ENCODE results near the gene TRAF3.

Gene TRAF3

DNA sequence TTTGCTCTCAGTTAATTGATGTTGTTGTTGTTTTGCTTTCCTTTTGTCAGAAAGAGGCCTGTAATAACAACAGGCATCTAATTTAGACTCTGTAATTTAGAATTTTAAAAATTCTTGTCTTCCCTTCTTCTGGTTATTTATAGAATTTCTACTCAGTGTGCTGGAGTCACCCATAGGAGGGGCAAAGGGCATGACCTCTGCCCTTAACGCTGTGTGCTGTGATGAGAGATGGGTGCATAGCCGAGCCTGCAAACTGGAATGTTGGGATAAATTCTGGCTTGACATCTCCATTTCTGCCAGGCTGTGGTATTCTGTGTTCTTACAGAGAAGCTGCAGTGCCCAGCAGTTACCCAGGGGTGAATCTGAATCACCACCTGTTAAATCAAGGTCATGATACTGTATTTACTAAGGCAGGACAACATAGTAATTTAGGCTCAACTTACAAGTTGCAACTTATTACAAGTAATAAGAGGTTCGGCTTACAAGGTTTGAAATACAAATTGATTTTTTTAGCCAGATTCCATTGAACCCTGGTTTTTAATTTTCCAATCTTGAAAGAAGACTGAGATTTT lies 53.3 kb downstream of the TRAF3 start:
- Histone ChIP-seq H4K20me1 (ENCODE audit: low read depth, low read length) (no peaks in the 10 kb centered on the region), H2AFZ (ENCODE audit: low read depth, low read length, severe bottlenecking) (no peak overlapping the region), H3K9me3 (ENCODE audit: insufficient read depth, low read length) (no peaks in the 10 kb centered on the region), H3K9ac (ENCODE audit: low read length) (no peak overlapping the region), H3K27ac (ENCODE audit: low read depth, low read length) (no peak overlapping the region), H3F3A (ENCODE audit: insufficient read depth) (no peaks in the 10 kb centered on the region), H3K27me3 (ENCODE audit: low read length) (no peaks in the 10 kb centered on the region), H3K9me2 (replicated peaks; ENCODE audit: insufficient read depth, low read length) (no peaks in the 10 kb centered on the region), H3K4me3 (ENCODE audit: insufficient read depth, low read length, poor library complexity, severe bottlenecking) (no peak overlapping the region), H3K4me2 (ENCODE audit: low read depth, low read length, poor library complexity, severe bottlenecking) (no peak overlapping the region), H3K36me3 (ENCODE audit: low read length) (no peaks in the 10 kb centered on the region), H3K79me2 (ENCODE audit: insufficient read depth, low read length) (no peaks in the 10 kb centered on the region)
- TF ChIP-seq EZH2phosphoT487 (conservative IDR thresholded peaks at IDR 0.05; ENCODE audit: low read length), result no peak
- TF ChIP-seq, protein P1, sequence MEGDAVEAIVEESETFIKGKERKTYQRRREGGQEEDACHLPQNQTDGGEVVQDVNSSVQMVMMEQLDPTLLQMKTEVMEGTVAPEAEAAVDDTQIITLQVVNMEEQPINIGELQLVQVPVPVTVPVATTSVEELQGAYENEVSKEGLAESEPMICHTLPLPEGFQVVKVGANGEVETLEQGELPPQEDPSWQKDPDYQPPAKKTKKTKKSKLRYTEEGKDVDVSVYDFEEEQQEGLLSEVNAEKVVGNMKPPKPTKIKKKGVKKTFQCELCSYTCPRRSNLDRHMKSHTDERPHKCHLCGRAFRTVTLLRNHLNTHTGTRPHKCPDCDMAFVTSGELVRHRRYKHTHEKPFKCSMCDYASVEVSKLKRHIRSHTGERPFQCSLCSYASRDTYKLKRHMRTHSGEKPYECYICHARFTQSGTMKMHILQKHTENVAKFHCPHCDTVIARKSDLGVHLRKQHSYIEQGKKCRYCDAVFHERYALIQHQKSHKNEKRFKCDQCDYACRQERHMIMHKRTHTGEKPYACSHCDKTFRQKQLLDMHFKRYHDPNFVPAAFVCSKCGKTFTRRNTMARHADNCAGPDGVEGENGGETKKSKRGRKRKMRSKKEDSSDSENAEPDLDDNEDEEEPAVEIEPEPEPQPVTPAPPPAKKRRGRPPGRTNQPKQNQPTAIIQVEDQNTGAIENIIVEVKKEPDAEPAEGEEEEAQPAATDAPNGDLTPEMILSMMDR (IDR thresholded peaks at IDR 0.05; ENCODE audit: insufficient read depth, low read length, poor library complexity, severe bottlenecking), result no peak

- no peaks in the 10 kb centered on the region for H3K36me3 ChIP-seq (ENCODE audit: low read length)
- H3K4me2 ChIP-seq (ENCODE audit: low read depth, low read length, poor library complexity, severe bottlenecking), result no peak overlapping the region
- no peaks in the 10 kb centered on the region for H3F3A ChIP-seq (ENCODE audit: insufficient read depth)
- H4K20me1 ChIP-seq (ENCODE audit: low read depth, low read length), result no peaks in the 10 kb centered on the region
- no peak for TF ChIP-seq EZH2phosphoT487 (conservative IDR thresholded peaks at IDR 0.05; ENCODE audit: low read length)
- TF ChIP-seq, protein P1 (IDR thresholded peaks at IDR 0.05; ENCODE audit: insufficient read depth, low read length, poor library complexity, severe bottlenecking), result no peak
- H3K4me3 ChIP-seq (ENCODE audit: insufficient read depth, low read length, poor library complexity, severe bottlenecking), result no peak overlapping the region
- no peak overlapping the region for H3K9ac ChIP-seq (ENCODE audit: low read length)
- H3K27me3 ChIP-seq (ENCODE audit: low read length), result no peaks in the 10 kb centered on the region
- no peaks in the 10 kb centered on the region for H3K9me3 ChIP-seq (ENCODE audit: insufficient read depth, low read length)
- no peaks in the 10 kb centered on the region for H3K9me2 ChIP-seq (replicated peaks; ENCODE audit: insufficient read depth, low read length)
- no peaks in the 10 kb centered on the region for H3K79me2 ChIP-seq (ENCODE audit: insufficient read depth, low read length)
- no peak overlapping the region for H2AFZ ChIP-seq (ENCODE audit: low read depth, low read length, severe bottlenecking)
- no peak overlapping the region for H3K27ac ChIP-seq (ENCODE audit: low read depth, low read length)
Measured at GRCh38 chr14:102831163-102831804, 54.0 kb downstream of the TRAF3 start.

- Histone ChIP-seq H4K20me1 (ENCODE audit: low read depth, low read length) (no peaks in the 10 kb centered on the region), H3K9ac (ENCODE audit: low read length) (no peak overlapping the region), H3F3A (ENCODE audit: insufficient read depth) (no peaks in the 10 kb centered on the region), H3K27me3 (ENCODE audit: low read length) (no peaks in the 10 kb centered on the region), H3K36me3 (ENCODE audit: low read length) (no peaks in the 10 kb centered on the region), H3K79me2 (ENCODE audit: insufficient read depth, low read length) (no peaks in the 10 kb centered on the region), H3K27ac (ENCODE audit: low read depth, low read length) (no peak overlapping the region), H3K9me2 (replicated peaks; ENCODE audit: insufficient read depth, low read length) (no peaks in the 10 kb centered on the region), H3K4me2 (ENCODE audit: low read depth, low read length, poor library complexity, severe bottlenecking) (no peak overlapping the region), H3K4me3 (ENCODE audit: insufficient read depth, low read length, poor library complexity, severe bottlenecking) (no peak overlapping the region), H3K9me3 (ENCODE audit: insufficient read depth, low read length) (no peaks in the 10 kb centered on the region), H2AFZ (ENCODE audit: low read depth, low read length, severe bottlenecking) (no peak overlapping the region)
- TF ChIP-seq, protein P1 (IDR thresholded peaks at IDR 0.05; ENCODE audit: insufficient read depth, low read length, poor library complexity, severe bottlenecking), result no peak
- TF ChIP-seq EZH2phosphoT487 (conservative IDR thresholded peaks at IDR 0.05; ENCODE audit: low read length), result no peak
Measured at GRCh38 chr14:102833341-102833740, 56.1 kb downstream of the TRAF3 start.
